Activated naive CD4-positive, alpha-beta T cell treated with anti-CD3 and anti-CD28 coated beads, Interleukin-2, amount 10 ng/mL, durations not matched to agents 7 days and 5 days (primary cell): ENCODE measurements around the gene CFAP77.

Experiments
- CTCF ChIA-PET: fragments of 350-600 bp; sonication (Branson Sonifier 250); formaldehyde crosslinking; loops from one replicate; lab custom pipeline; 2021; ENCODE audit warnings: antibody characterized with exemption; lab: Charles Lee
- DNase-seq: peaks from one replicate; pipeline ENCODE4 v3.0.0-alpha.2; 2020
- H3K27ac Mint-ChIP-seq: one replicate; pipeline ENCODE4 v1.8.0; 2021; ENCODE audit warnings: mild to moderate bottlenecking, moderate library complexity, mixed read lengths
- H3K27me3 Mint-ChIP-seq: one replicate; pipeline ENCODE4 v1.8.0; 2021; ENCODE audit warnings: mild to moderate bottlenecking, mixed read lengths
- H3K36me3 Mint-ChIP-seq: one replicate; pipeline ENCODE4 v1.8.0; 2021; ENCODE audit warnings: mixed read lengths
- H3K4me1 Mint-ChIP-seq: one replicate; pipeline ENCODE4 v1.8.0; 2021; ENCODE audit warnings: mixed read lengths
- H3K4me3 Mint-ChIP-seq: one replicate; pipeline ENCODE4 v1.8.0; 2021; ENCODE audit warnings: mild to moderate bottlenecking, moderate library complexity, mixed read lengths
- H3K9me3 Mint-ChIP-seq: one replicate; pipeline ENCODE4 v1.8.0; 2021; ENCODE audit warnings: mixed read lengths

The CFAP77 gene

DNA sequence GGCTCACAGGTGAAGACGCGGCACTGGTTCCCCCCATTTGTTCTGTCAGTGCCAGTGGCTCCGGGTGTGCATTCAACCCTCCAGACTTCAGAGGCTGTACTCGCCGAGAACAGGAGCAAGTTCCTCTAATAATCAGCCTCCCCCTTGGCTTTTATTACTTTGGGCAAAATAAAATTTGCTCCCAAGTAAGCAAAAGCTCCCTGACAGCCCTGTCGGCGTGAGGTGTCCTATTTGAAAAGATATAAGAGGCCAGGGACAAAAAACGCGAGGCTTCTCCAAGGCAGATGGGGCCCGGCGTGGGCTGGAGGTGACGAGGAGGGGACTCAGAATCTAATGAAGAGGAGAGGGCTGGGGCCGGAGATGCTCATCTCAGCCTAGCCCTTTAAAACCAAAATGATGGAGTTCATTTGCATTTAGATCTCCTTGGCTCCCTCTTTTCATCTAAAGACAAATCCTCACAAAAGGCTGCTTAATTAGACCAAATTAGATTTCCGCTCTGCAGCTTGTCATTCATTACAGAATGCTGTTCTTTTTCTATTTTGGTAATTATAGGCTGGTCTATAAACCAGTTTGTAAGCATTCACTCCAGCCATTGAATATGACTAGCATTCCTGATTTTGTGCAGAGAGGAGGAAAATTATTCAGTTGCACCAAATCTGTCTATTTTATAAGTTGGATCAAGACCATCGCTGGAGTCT, 68.5 kb downstream of the CFAP77 start:
- Mint-ChIP-seq H3K4me3 (no peak overlapping the region), H3K36me3 (no peaks in the 10 kb centered on the region), H3K27me3 (peaks cover 88% of the 10 kb centered on the region), H3K4me1 (no peaks in the 10 kb centered on the region), H3K9me3 (no peaks in the 10 kb centered on the region), H3K27ac (no peak overlapping the region)
- no peak for DNase-seq
- CTCF ChIA-PET: interaction anchor here (1.8 kb wide), 1 partner anchor 29 kb away, joined by 5 read pairs; no protein-coding TSS in a partner anchor

DNA sequence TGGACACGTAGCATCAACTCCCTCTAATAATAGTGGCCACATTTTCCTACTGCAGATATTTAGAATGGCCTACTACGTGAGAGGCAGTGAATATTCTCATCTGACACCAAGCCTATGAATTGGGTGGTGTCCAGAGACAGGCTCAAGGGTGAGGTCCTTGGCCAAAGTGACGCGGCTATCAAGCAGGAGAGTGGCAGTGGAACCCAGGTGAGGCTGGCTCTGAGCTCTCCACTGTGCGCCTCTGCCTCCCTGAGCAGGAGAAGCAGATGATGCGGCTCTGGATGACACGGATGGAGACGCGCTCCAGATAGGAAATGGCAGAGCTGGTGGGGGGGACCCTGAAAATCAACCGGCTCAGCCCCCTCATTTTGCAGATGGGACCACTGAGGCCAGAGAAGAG, 69.7 kb downstream of the CFAP77 start:
- CTCF ChIA-PET: interaction anchor here (1.8 kb wide), 1 partner anchor 28 kb away, joined by 5 read pairs; no protein-coding TSS in a partner anchor
- Mint-ChIP-seq H3K27ac (no peak overlapping the region), H3K27me3 (peaks cover 90% of the 10 kb centered on the region), H3K36me3 (no peaks in the 10 kb centered on the region), H3K4me1 (no peaks in the 10 kb centered on the region), H3K4me3 (no peak overlapping the region), H3K9me3 (no peaks in the 10 kb centered on the region)
- DNase-seq: no peak

DNA sequence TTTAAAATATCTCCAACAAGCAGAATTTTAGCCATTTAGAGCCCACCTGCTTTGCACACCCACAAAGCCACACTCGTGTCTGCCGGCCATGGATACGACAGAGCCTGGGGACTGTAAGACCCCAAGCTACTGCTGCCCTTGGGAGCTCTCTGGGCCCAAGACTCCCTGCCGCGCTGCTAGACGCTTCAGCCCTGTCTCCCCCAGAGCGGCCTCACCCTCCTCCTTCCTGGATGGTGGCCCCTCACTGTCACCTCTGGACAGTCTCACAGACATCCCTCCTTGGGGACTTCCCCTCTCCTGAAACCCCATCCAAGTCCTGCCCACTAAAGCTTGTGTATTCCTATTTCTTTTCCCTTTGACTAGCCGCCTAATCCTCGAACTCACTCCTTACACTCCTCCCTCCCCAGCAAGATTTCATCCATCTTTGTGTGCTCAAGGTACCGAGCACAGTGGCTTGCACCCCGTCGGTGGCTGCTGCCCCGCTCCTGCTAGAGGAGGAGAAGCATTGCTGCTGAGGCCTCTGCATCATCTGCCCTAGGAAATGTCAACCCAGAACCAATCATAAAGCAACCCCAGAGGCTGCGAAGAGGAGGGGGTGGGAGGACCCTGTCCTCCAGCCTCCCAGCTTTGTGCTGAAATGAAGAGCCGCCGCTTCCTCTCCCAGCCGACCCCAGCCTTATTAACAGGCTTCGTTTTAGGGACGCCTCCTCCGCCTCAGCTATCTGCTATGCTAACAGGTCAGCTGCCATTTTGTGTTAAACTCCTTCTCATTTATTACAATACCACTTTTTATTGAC, 71.2 kb downstream of the CFAP77 start:
- Mint-ChIP-seq H3K4me1 (peaks cover under 1% of the 10 kb centered on the region), H3K4me3 (no peak overlapping the region), H3K27me3 (peaks cover 89% of the 10 kb centered on the region), H3K27ac (no peak overlapping the region), H3K36me3 (no peaks in the 10 kb centered on the region), H3K9me3 (no peaks in the 10 kb centered on the region)
- CTCF ChIA-PET: interaction anchor here (1.2 kb wide), 1 partner anchor 26 kb away, joined by 4 read pairs; no protein-coding TSS in a partner anchor
- no peak for DNase-seq

DNA sequence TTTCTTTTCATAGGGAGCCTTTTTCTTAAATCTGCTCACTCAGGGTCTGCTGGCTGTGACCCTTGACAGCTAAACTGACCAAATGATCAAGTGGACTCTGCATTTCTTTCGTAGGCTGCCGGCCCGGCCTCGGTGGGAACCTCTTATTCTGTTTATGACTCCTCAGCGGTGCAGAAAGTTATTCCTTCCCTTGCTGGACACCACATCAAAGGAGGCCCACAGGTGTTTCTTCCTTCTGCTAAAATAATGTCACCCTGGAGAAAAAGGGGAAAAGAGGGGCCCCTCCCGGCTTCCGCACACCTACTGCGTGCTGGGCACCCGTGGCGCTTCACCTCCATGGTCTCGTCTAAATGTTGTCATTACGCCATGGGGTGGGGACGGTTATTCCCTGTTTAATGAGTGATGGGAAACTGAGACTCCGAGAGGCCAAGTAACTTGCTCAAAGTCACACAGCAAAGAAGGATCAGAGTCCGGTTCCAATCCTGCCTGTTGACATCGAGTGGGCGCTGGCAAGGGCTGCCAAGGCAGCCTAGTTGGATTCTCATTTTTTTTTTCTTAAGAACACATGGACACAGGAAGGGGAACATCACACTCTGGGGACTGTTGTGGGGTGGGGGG, 72.3 kb downstream of the CFAP77 start:
- no peaks in the 10 kb centered on the region for H3K9me3 Mint-ChIP-seq
- peaks cover 88% of the 10 kb centered on the region for H3K27me3 Mint-ChIP-seq
- H3K4me1 Mint-ChIP-seq: peaks cover 11% of the 10 kb centered on the region
- no peak overlapping the region for H3K4me3 Mint-ChIP-seq
- CTCF ChIA-PET: no interaction called here
- H3K36me3 Mint-ChIP-seq: no peaks in the 10 kb centered on the region
- no peak for DNase-seq
- H3K27ac Mint-ChIP-seq: no peak overlapping the region

DNA sequence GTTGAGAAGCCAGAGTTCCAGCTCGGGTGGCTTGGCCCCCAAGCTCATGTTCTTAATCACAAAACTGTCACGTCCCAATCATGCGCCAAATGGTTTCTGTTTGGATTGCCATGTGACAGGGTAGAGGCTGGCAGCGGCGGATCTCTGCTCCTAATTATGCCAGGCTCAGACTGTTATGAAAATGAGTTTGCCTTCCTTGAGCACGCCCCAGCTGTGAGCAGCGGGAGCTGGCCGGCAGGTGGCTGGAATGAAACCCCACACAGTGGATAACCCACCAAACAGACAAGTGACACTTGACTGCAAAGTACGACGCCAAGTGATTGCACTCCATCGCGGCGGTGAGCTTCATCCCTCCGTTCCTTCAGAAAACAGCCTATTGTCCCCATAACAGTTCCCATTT, 75.4 kb downstream of the CFAP77 start:
- Mint-ChIP-seq H3K36me3 (no peaks in the 10 kb centered on the region), H3K4me1 (peaks cover 31% of the 10 kb centered on the region), H3K4me3 (no peak overlapping the region), H3K27ac (no peak overlapping the region), H3K9me3 (no peaks in the 10 kb centered on the region), H3K27me3 (peaks cover 90% of the 10 kb centered on the region)
- CTCF ChIA-PET: no interaction called here
- DNase-seq: no peak

DNA sequence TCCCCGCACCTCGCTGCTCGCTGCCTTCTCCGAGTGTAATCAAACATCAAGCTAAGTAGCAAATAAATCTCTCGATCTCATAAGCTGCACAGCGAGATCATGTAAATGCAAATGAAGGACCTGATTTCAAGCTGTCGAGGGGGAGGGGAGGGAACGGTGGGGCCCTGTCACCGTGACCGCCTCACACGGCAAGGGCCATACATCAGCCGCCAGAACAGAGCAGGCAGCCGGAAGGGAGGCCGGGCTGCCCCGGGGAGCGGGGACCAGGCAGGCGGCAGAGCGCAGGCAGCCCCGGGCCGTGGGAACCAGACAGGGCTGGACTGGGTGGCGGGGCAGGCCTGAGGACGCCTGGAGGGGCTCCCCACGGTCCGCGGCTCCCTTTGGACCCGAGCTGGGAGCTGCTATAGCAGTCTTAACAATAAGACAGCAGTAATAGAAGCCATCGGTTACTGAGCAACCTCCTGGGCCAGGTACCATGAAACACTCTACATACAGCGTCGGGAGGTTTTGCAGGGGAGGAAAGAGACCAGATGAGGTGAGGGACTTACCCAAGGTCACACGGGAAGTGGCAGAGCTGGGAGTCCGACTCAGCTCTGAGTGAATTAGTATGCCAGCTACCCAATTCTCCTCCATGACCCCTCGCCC, 76.8 kb downstream of the CFAP77 start:
- no peaks in the 10 kb centered on the region for H3K9me3 Mint-ChIP-seq
- CTCF ChIA-PET: interaction anchor here (1.0 to 1.5 kb wide), 2 partner anchors 33 to 75 kb away, joined by 3 to 9 read pairs; no protein-coding TSS in a partner anchor
- peaks cover 31% of the 10 kb centered on the region for H3K4me1 Mint-ChIP-seq
- H3K36me3 Mint-ChIP-seq: no peaks in the 10 kb centered on the region
- peak overlapping the region; percentile 42 for H3K4me3 Mint-ChIP-seq
- H3K27me3 Mint-ChIP-seq: peaks cover 84% of the 10 kb centered on the region
- H3K27ac Mint-ChIP-seq: peak overlapping the region; percentile 88
- peak; percentile 57 for DNase-seq

DNA sequence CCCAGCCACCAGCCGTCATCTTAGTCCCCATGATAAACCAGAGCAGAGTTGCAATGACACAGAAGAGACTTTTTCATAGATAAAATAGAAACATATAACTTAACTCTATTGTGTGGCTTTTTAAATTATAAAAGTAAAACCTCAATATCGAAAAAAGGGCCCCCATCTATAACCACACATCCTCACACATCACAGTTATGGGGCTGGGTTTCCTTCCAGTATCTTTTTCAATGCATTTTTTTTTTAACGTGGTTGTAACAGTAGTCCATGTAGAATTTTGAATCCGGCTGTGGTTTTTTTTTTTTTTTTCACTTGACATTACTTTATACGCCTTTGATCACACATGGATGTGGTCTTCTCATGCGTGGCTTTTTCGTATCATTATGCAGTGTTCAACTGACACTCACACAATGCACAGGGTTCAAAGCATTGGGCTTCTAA, 77.4 kb downstream of the CFAP77 start:
- DNase-seq: peak; percentile 36
- Mint-ChIP-seq H3K4me3 (peak overlapping the region; percentile 42), H3K36me3 (no peaks in the 10 kb centered on the region), H3K27me3 (peaks cover 84% of the 10 kb centered on the region), H3K9me3 (no peaks in the 10 kb centered on the region), H3K27ac (peak overlapping the region; percentile 88), H3K4me1 (peaks cover 31% of the 10 kb centered on the region)
- CTCF ChIA-PET: interaction anchor here (1.0 to 1.5 kb wide), 3 partner anchors 20 to 75 kb away, joined by 3 to 9 read pairs (median 6); no protein-coding TSS in a partner anchor

DNA sequence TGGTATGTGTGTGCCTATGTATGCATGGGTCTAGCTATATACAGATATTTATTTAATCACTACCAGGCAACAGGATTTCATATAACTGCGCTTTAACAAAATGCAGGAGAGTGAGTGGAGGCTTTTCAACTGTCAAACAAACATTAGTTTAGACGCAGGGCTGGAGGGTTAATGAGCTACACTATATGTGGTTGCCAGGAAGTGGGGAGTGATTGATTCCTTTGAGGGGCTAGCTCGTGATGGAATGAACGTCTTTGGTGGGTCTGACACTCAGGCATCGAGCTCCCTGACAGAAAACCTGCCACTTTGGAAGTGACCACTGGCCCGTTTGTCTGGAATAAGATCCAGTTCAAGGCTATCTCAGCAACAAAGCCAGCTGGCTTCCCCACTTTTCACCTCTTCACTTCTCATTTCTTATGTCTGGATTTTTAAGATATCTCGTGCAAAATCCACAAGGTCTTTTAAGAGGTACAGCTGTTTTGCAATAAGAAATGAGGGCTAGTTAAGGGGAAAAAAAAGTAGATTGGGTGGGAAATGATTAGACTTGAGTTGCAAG, 78.0 kb downstream of the CFAP77 start:
- peak overlapping the region; percentile 36 for H3K4me3 Mint-ChIP-seq
- peak overlapping the region; percentile 88 for H3K27ac Mint-ChIP-seq

DNA sequence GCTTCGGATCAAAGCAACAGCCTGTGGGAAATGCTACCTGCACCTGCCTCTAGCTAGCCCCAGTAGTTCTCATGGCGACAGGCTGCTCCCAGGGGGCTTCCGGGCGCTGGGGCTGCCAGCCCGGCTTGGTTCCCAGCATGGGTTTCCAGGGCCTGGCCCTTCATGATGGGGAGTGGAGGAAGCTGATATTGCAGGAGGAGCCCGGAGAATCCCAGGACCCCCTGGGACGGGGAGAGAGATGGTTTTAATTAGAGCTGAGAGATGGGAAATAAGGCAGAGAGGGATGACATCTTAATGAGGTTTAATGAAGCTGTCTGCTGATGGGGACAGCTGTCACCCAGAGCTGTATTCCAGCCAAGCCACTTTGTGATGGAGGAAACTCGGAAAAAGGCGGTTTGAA, 78.6 kb downstream of the CFAP77 start:
- DNase-seq: no peak
- Mint-ChIP-seq H3K4me3 (no peak overlapping the region), H3K27ac (no peak overlapping the region), H3K9me3 (no peaks in the 10 kb centered on the region), H3K27me3 (peaks cover 87% of the 10 kb centered on the region), H3K36me3 (no peaks in the 10 kb centered on the region), H3K4me1 (peaks cover 31% of the 10 kb centered on the region)
- CTCF ChIA-PET: interaction anchor here (0.6 to 1.3 kb wide), 3 partner anchors 19 to 85 kb away, joined by 3 to 6 read pairs (median 6); no protein-coding TSS in a partner anchor

More for the DNA sequence above, 78.0 kb downstream of the CFAP77 start:
- CTCF ChIA-PET: interaction anchor here (1.1 to 1.3 kb wide), 2 partner anchors 19 to 76 kb away, joined by 6 read pairs; no protein-coding TSS in a partner anchor
- H3K36me3 Mint-ChIP-seq: no peaks in the 10 kb centered on the region
- H3K9me3 Mint-ChIP-seq: no peaks in the 10 kb centered on the region
- no peak for DNase-seq
- H3K27me3 Mint-ChIP-seq: peaks cover 87% of the 10 kb centered on the region
- H3K4me1 Mint-ChIP-seq: peaks cover 31% of the 10 kb centered on the region

DNA sequence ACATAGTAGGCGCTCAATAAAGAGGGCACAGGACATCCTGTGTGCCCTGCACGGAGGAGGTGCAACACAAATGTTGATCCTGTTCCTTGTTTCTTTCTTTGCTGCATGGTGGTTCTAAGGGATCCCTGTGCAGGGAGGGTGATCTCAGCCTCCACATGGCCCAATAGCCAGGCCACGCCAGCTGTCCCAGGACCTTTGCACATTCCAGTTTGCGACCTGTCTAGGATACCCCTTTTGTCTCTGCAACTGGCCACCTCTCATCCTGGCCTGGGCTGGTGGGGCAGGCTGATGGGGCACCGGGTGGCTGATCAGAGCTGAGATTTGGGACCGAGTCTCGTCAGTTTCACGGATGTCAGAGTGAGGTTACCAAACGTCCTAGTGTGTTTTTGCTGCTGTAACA, 79.5 kb downstream of the CFAP77 start:
- no peak for DNase-seq
- CTCF ChIA-PET: interaction anchor here (0.6 kb wide), 1 partner anchor 85 kb away, joined by 3 read pairs; no protein-coding TSS in a partner anchor
- Mint-ChIP-seq H3K9me3 (no peaks in the 10 kb centered on the region), H3K27me3 (peaks cover 85% of the 10 kb centered on the region), H3K4me3 (no peak overlapping the region), H3K36me3 (no peaks in the 10 kb centered on the region), H3K4me1 (peaks cover 31% of the 10 kb centered on the region), H3K27ac (no peak overlapping the region)

DNA sequence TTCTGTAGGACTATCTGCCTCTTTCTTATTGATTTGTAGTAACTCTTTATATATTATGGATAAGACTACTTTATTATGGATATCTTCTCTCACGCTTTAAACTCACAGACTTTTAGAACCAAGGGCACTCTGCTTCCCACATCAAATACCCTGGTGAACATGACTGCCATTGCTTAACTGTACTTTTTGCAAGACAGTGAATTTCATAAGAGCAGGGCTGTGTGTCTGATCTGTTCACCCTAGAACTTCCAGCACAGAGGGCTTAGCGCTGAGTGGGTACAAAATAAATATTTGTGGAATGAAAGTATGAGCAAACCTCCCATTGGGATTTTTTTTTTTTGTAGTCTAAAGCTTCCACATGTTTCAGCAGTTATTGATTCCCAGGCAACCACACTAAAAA, 84.8 kb downstream of the CFAP77 start:
- Mint-ChIP-seq H3K4me3 (no peak overlapping the region), H3K27me3 (peaks cover 64% of the 10 kb centered on the region), H3K4me1 (no peaks in the 10 kb centered on the region), H3K9me3 (no peaks in the 10 kb centered on the region), H3K27ac (no peak overlapping the region), H3K36me3 (no peaks in the 10 kb centered on the region)
- no peak for DNase-seq
- CTCF ChIA-PET: no interaction called here

DNA sequence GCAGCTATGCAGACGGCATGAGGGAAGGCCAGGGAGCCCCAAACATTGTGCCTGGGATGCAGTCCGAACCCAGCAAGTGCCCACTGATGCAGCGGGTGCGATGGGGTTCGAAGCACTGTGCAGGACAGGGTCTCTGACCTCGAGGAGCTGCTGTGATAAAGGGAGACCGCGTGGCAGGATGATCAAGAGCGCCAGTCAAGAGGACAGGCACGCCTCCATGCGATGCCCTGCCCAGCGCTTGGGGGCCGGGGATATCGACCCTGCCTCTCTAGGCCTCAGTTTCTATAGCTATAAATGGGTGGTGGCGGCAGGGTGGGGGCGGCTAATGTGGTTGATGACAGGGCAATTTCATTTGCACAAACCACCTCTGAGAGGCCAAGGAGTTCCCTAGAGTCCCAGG, 87.7 kb downstream of the CFAP77 start:
- CTCF ChIA-PET: no interaction called here
- H3K27ac Mint-ChIP-seq: no peak overlapping the region
- no peaks in the 10 kb centered on the region for H3K9me3 Mint-ChIP-seq
- H3K4me1 Mint-ChIP-seq: no peaks in the 10 kb centered on the region
- no peaks in the 10 kb centered on the region for H3K36me3 Mint-ChIP-seq
- H3K27me3 Mint-ChIP-seq: peaks cover 43% of the 10 kb centered on the region
- no peak for DNase-seq
- no peak overlapping the region for H3K4me3 Mint-ChIP-seq

DNA sequence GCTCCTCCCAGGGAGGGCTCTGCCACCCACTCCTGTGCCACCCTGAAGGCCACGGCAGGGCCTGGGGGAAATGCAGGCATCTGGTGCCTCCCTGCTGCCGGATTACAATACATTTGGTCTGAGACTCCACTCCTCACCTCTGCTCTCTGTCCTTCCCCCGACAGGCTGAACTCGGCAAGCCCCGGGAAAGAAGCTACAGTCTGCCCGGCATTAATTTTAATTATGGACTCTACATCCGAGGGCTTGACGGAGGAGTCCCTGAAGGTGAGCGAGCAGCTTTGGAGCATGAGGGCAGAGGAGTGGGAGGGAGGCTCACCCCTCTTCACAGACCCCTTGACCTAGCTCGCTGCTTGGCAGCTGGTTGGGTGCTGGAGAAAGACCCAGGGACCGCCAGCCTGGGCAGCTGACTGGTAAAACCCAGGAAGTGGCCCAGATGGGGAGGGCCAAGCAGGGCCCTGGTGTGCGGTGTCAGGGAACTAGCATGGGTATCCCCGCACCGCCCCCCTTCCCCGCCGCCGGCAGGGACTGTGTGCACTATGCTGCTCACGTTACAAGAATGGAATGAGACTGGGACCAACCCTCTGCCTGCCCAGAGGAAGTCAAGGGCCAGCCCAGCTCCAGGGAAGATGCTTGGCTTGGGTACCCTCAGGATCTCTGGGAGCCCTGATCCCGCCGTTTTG, 88.7 kb downstream of the CFAP77 start:
- CTCF ChIA-PET: interaction anchor here (0.8 to 1.3 kb wide), 2 partner anchors 9 to 86 kb away, joined by 3 to 4 read pairs; no protein-coding TSS in a partner anchor

More for the DNA sequence above, 88.7 kb downstream of the CFAP77 start:
- Mint-ChIP-seq H3K36me3 (no peaks in the 10 kb centered on the region), H3K4me1 (no peaks in the 10 kb centered on the region), H3K9me3 (no peaks in the 10 kb centered on the region), H3K4me3 (no peak overlapping the region), H3K27ac (no peak overlapping the region), H3K27me3 (peaks cover 40% of the 10 kb centered on the region)
- no peak for DNase-seq
